Stomach (tissue), 9 donors: ENCODE data around the gene PCDHA6. TPM values are rescaled to one million over a fixed set of nuclear protein-coding genes. Genes with fewer than 3 reads are reported as not detected.
A peak's percentile ranks its signal among the peaks of the same experiment; 100 is the strongest.
"Not testable (repeated sequence)": the region's sequence is repeated elsewhere in the genome, so short reads cannot be mapped to it uniquely, and the experiment has no call there.

Source experiments
- DNase-seq, 2 donors: peaks; one replicate each; pipeline versions ENCODE4 v3.0.0 to v3.0.0-alpha.2; 2013 to 2019
- H3K27ac ChIP-seq, 5 donors: fragments of 200-600 bp in 4 of 5; sonication (generic) in 4 of 5; one replicate each; pipeline ENCODE4 v1.5.1; 2013 to 2019; ENCODE audit warnings: mild to moderate bottlenecking in 1 of 5, moderate library complexity in 1 of 5
- H3K27me3 ChIP-seq, 3 donors: fragments of 200-600 bp; sonication (generic); one replicate each; pipeline ENCODE4 v1.5.1; 2017 to 2019; ENCODE audit warnings: mixed run types in 1 of 3
- H3K36me3 ChIP-seq, 4 donors: fragments of 200-600 bp; sonication (generic); 1 replicate in 3 of 4; 2 replicates in 1 of 4; pipeline ENCODE4 v1.5.1; 2016 to 2019
- H3K4me1 ChIP-seq, 4 donors: fragments of 200-600 bp; sonication (generic); one replicate each; pipeline ENCODE4 v1.5.1; 2016 to 2019
- H3K4me3 ChIP-seq, 4 donors: fragments of 200-600 bp; sonication (generic) in 3 of 4; one replicate each; pipeline ENCODE4 v1.5.1; 2016 to 2019; ENCODE audit warnings: mild to moderate bottlenecking in 1 of 4
- H3K9me3 ChIP-seq, 4 donors: fragments of 200-600 bp; sonication (generic); one replicate each; pipeline ENCODE4 v1.5.1; 2016 to 2019
- EP300 ChIP-seq: sonication (generic); formaldehyde crosslinking; IDR thresholded peaks from one replicate; pipeline ENCODE4 v1.6.1; 2017; ENCODE audit warnings: antibody characterized with exemption
- POLR2A ChIP-seq, 4 donors: fragments of 450-650 bp; IDR thresholded peaks; one replicate each; pipeline ENCODE4 v1.6.1; 2016; ENCODE audit warnings: antibody characterized with exemption in 4 of 4, control low read depth in 2 of 4, mild to moderate bottlenecking in 1 of 4, moderate library complexity in 1 of 4
- POLR2AphosphoS5 ChIP-seq, 3 donors: sonication (generic); formaldehyde crosslinking; IDR thresholded peaks; one replicate each; pipeline ENCODE4 v1.6.1; 2016; ENCODE audit warnings: antibody characterized with exemption in 3 of 3
- WGBS, 5 donors: extraction: QIAGEN DNeasy Blood & Tissue Kit in 3 of 5; methylation state at CpG; one replicate each; pipeline versions ENCODE4 v1.1.5 to v1.1.7; 2013 to 2018; 5-methylcytosine and 5-hydroxymethylcytosine counted together
- intact Hi-C: fragments of 100-400 bp; cut with DNase I; formaldehyde crosslinking; loops from one replicate; pipeline ENCODE4 v1.15.1; 2023; ENCODE audit warnings: low total_unique reads
- polyA plus RNA-seq, 3 donors: library from polyadenylated mRNA; stranded (reverse); fragments of 200-250 nt; gene quantifications; one replicate each; pipeline ENCODE4 v1.2.3, GENCODE V29; 2013
- total RNA-seq, 5 donors: library from RNA; depleted of rRNA; stranded (reverse); fragments of >200 nt; gene quantifications; one replicate each; pipeline versions ENCODE4 v1.1.0 to v1.2.3, GENCODE V29; 2014 to 2016
- TF ChIP-seq, protein P1 (sequence below), 7 experiments: fragments of 450-650 bp in 4 of 7; fragments of 200-600 bp in 3 of 7; sonication (generic) in 3 of 7; IDR thresholded peaks; one replicate each; pipeline ENCODE4 v1.5.1; 2016 to 2019; ENCODE audit warnings: antibody characterized with exemption in 7 of 7, control low read depth in 2 of 7, mild to moderate bottlenecking in 1 of 7
- donor health status: healthy with polysubstance abuse.
- donor health status: Bipolar disorder and iron deficiency.
- donor health status: healthy.

PCDHA6 gene
- total and polyA plus RNA-seq, 8 donors = 0.06 to 1.2 (median 0.18) TPM; not detected in 3

DNA sequence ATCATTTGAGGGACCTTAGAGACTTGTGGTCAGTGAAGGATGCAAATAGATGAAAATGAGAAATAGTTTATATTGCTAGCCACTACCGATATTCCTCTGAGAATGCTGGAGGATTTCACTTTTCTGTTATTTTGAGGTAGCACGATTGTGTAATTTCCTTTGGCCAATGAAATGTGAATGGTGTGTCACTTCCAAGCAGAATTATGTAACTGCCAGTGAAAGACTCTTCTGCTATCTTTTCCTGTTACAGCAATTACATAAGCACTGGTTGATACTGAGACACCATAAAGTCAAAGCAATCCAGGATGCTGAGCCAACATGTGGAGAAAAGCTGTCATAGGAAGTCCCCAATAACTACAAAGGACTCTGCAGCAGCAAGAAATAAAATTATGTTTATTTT, 36.7 kb upstream of the PCDHA6 start:
- WGBS, 5 donors = 22 to 71% (median 27%) methylated on average over 2 of the region's 2 CpGs
- H3K27ac ChIP-seq = no peak overlapping the region
- no peak overlapping the region for H3K4me3 ChIP-seq
- no peaks in the 10 kb centered on the region for H3K4me1 ChIP-seq
- no peak for DNase-seq
- TF ChIP-seq, protein P1, sequence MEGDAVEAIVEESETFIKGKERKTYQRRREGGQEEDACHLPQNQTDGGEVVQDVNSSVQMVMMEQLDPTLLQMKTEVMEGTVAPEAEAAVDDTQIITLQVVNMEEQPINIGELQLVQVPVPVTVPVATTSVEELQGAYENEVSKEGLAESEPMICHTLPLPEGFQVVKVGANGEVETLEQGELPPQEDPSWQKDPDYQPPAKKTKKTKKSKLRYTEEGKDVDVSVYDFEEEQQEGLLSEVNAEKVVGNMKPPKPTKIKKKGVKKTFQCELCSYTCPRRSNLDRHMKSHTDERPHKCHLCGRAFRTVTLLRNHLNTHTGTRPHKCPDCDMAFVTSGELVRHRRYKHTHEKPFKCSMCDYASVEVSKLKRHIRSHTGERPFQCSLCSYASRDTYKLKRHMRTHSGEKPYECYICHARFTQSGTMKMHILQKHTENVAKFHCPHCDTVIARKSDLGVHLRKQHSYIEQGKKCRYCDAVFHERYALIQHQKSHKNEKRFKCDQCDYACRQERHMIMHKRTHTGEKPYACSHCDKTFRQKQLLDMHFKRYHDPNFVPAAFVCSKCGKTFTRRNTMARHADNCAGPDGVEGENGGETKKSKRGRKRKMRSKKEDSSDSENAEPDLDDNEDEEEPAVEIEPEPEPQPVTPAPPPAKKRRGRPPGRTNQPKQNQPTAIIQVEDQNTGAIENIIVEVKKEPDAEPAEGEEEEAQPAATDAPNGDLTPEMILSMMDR (IDR thresholded peaks at IDR 0.05) = no peak
- TF ChIP-seq POLR2AphosphoS5 (IDR thresholded peaks at IDR 0.05) (no peak), EP300 (no peak), POLR2A (IDR thresholded peaks at IDR 0.05) (no peak)
- peaks cover 24 to 94% (median 86%) of the 10 kb centered on the region in 4 donors for H3K9me3 ChIP-seq
- no peaks in the 10 kb centered on the region for H3K36me3 ChIP-seq
- intact Hi-C loops = no loop called here
- peaks cover 0 to 56% (median 11%) of the 10 kb centered on the region in 3 donors for H3K27me3 ChIP-seq

DNA sequence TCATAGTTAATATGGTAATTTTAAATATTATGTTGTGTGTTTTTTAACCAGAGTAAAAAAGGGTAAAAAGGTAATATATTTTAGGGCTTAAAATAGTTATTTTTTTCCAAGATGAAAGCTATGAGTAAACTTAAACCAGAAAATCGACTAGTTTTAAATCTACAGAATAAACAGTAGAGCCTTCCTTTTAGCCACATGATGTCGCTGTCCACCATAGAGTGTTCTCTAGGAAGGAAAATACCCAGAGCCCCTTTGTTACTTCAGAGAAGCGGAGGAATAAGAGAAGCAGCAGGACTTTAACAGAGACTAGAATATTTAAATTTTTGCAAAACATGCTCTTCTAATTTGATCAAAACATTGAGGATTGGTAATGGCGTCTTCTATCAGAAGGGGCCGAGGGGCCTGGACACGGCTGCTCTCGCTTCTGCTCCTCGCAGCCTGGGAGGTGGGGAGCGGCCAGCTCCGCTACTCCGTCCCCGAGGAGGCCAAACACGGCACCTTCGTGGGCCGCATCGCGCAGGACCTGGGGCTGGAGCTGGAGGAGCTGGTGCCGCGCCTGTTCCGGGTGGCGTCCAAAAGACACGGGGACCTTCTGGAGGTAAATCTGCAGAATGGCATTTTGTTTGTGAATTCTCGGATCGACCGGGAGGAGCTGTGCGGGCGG, 33.0 kb upstream of the PCDHA6 start, which contains the start of gene PCDHA2:
Gene PCDHA2, plus strand, starts transcription at position 258 of the 664 bp plus-strand sequence.
- H3K4me3 ChIP-seq = peak within 1 kb of the TSS in 1 of 4 donors; percentile 6
- no peak within 1 kb of the TSS for H3K27ac ChIP-seq
- peaks cover 0 to 35% (median 11%) of the 10 kb centered on the region in 3 donors for H3K27me3 ChIP-seq

DNA sequence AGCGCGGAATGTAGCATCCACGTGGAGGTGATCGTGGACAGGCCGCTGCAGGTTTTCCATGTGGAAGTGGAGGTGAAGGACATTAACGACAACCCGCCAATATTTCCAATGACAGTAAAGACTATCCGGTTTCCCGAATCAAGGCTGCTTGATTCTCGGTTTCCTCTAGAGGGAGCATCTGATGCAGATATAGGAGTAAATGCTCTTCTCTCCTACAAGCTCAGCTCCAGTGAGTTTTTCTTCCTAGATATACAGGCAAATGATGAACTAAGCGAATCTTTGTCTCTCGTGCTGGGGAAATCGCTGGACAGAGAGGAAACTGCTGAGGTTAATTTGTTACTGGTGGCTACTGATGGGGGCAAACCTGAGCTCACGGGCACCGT, 32.5 kb upstream of the PCDHA6 start:
- peaks cover 0 to 36% (median 11%) of the 10 kb centered on the region in 3 donors for H3K27me3 ChIP-seq
- H3K4me3 ChIP-seq = peak overlapping the region in 1 of 4 donors; percentile 6
- no peaks in the 10 kb centered on the region for H3K36me3 ChIP-seq
- peaks cover 9 to 91% (median 68%) of the 10 kb centered on the region in 4 donors for H3K9me3 ChIP-seq
- H3K27ac ChIP-seq = no peak overlapping the region
- intact Hi-C loops = no loop called here
- TF ChIP-seq POLR2A (IDR thresholded peaks at IDR 0.05) (no peak), EP300 (no peak), POLR2AphosphoS5 (IDR thresholded peaks at IDR 0.05) (no peak)
- TF ChIP-seq, protein P1 (IDR thresholded peaks at IDR 0.05) = no peak
- 20 to 30% (median 23%) methylated on average over 14 to 15 of the region's 15 CpGs for WGBS, 5 donors
- H3K4me1 ChIP-seq = no peaks in the 10 kb centered on the region
- no peak for DNase-seq

More for the DNA sequence above, 33.0 kb upstream of the PCDHA6 start, which contains the start of gene PCDHA2:
- Histone ChIP-seq H3K36me3 (no peaks in the 10 kb centered on the region), H3K4me1 (no peaks in the 10 kb centered on the region), H3K9me3 (peaks cover 9 to 92% (median 71%) of the 10 kb centered on the region in 4 donors)
- no peak for DNase-seq
- 18 to 33% (median 20%) methylated on average over 10 to 27 of the region's 27 CpGs for WGBS, 5 donors
- TF ChIP-seq EP300 (no peak), POLR2AphosphoS5 (IDR thresholded peaks at IDR 0.05) (no peak), POLR2A (IDR thresholded peaks at IDR 0.05) (no peak)
- TF ChIP-seq, protein P1 (IDR thresholded peaks at IDR 0.05) = no peak
- intact Hi-C loops = no loop called here

DNA sequence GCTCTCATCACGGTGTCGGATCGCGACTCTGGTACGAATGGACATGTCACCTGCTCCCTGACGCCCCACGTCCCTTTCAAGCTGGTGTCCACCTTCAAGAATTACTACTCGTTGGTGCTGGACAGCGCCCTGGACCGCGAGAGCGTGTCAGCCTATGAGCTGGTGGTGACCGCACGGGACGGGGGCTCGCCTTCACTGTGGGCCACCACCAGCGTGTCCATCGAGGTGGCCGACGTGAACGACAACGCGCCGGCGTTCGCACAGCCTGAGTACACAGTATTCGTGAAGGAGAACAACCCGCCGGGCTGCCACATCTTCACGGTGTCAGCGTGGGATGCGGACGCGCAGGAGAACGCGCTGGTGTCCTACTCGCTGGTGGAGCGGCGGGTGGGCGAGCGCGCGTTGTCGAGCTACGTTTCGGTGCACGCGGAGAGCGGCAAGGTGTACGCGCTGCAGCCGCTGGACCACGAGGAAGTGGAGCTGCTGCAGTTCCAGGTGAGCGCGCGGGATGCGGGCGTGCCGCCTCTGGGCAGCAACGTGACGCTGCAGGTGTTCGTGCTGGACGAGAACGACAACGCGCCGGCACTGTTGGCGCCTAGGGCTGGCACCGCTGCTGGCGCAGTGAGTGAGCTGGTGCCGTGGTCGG, 31.6 kb upstream of the PCDHA6 start:
- H3K27ac ChIP-seq, intact Hi-C loops, DNase-seq, H3K4me3 ChIP-seq, H3K36me3 ChIP-seq, H3K4me1 ChIP-seq: not testable (repeated sequence)
- Histone ChIP-seq H3K9me3 (peaks cover 11 to 89% (median 69%) of the 10 kb centered on the region in 4 donors), H3K27me3 (peaks cover 0 to 41% (median 11%) of the 10 kb centered on the region in 3 donors)
- WGBS, 5 donors = 52 to 73% (median 55%) methylated on average over 35 to 72 of the region's 72 CpGs
